ENCODE data around the gene C9orf153.

GRCh38 chr9:86246752-86247161 lies 12.7 kb downstream of the C9orf153 start:
- TF ChIP-seq, protein P1, sequence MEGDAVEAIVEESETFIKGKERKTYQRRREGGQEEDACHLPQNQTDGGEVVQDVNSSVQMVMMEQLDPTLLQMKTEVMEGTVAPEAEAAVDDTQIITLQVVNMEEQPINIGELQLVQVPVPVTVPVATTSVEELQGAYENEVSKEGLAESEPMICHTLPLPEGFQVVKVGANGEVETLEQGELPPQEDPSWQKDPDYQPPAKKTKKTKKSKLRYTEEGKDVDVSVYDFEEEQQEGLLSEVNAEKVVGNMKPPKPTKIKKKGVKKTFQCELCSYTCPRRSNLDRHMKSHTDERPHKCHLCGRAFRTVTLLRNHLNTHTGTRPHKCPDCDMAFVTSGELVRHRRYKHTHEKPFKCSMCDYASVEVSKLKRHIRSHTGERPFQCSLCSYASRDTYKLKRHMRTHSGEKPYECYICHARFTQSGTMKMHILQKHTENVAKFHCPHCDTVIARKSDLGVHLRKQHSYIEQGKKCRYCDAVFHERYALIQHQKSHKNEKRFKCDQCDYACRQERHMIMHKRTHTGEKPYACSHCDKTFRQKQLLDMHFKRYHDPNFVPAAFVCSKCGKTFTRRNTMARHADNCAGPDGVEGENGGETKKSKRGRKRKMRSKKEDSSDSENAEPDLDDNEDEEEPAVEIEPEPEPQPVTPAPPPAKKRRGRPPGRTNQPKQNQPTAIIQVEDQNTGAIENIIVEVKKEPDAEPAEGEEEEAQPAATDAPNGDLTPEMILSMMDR (IDR thresholded peaks at IDR 0.05), result no peak
- TF ChIP-seq YY1 (IDR thresholded peaks at IDR 0.05; ENCODE audit: low read depth) (no peak), RFX5 (IDR thresholded peaks at IDR 0.05; ENCODE audit: low read length) (no peak), POLR2AphosphoS5 (IDR thresholded peaks at IDR 0.05; ENCODE audit: low read depth, low read length) (no peak), GATA2 (CRISPR knock-in tag; IDR thresholded peaks at IDR 0.05) (no peak), EP300 (IDR thresholded peaks at IDR 0.05; ENCODE audit: borderline replicate concordance in 1 of 2, low read depth in 1 of 2, low read length in 1 of 2) (no peak), FOXJ3 (CRISPR knock-in tag; IDR thresholded peaks at IDR 0.05) (no peak), USF2 (IDR thresholded peaks at IDR 0.05; ENCODE audit: borderline replicate concordance, low read depth, low read length) (no peak), RAD21 (IDR thresholded peaks at IDR 0.05; ENCODE audit: low read length) (peak; percentile 7; the same call in 1 of the 2 replicates), SMC3 (IDR thresholded peaks at IDR 0.05; ENCODE audit: low read depth, low read length) (no peak), GABPA (IDR thresholded peaks at IDR 0.05; ENCODE audit: low read depth) (no peak)
- TF ChIP-seq, protein P2, sequence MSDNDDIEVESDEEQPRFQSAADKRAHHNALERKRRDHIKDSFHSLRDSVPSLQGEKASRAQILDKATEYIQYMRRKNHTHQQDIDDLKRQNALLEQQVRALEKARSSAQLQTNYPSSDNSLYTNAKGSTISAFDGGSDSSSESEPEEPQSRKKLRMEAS (IDR thresholded peaks at IDR 0.05; ENCODE audit: low read depth), result no peak
